ENCODE data around the gene AKR7A3.

DNA sequence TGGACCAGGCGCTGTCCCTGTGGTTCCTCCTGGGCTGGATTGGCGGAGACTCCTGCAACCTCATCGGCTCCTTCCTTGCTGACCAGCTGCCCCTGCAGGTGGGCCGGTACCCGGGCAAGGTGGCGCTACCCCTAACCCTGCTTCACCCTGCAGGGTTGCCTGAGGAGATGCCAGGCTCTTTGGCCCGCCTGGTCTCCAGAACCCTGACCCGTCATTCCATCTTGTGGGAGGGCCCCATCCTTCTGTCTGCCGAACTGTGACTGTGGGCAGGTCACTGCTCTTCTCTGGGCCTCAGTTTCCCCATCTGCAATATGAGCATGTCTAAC, 36.1 kb upstream of the AKR7A3 start:
- TF ChIP-seq TCF7 (IDR thresholded peaks at IDR 0.05; ENCODE audit: borderline replicate concordance), result no peak
- TF ChIP-seq FOS (IDR thresholded peaks at IDR 0.05; ENCODE audit: borderline replicate concordance, extremely low read depth, insufficient read length), result no peak
- no peak for TF ChIP-seq JUND (IDR thresholded peaks at IDR 0.05; ENCODE audit: low read depth, low read length)
- no peak for TF ChIP-seq POLR2AphosphoS5 (IDR thresholded peaks at IDR 0.05; ENCODE audit: low read length)
- TF ChIP-seq YY1 (IDR thresholded peaks at IDR 0.05; ENCODE audit: low read depth, low read length), result no peak
- TF ChIP-seq, protein P1, sequence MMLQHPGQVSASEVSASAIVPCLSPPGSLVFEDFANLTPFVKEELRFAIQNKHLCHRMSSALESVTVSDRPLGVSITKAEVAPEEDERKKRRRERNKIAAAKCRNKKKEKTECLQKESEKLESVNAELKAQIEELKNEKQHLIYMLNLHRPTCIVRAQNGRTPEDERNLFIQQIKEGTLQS (IDR thresholded peaks at IDR 0.05; ENCODE audit: borderline replicate concordance, extremely low read depth, low read depth, low read length), result no peak
- TF ChIP-seq, protein P2, sequence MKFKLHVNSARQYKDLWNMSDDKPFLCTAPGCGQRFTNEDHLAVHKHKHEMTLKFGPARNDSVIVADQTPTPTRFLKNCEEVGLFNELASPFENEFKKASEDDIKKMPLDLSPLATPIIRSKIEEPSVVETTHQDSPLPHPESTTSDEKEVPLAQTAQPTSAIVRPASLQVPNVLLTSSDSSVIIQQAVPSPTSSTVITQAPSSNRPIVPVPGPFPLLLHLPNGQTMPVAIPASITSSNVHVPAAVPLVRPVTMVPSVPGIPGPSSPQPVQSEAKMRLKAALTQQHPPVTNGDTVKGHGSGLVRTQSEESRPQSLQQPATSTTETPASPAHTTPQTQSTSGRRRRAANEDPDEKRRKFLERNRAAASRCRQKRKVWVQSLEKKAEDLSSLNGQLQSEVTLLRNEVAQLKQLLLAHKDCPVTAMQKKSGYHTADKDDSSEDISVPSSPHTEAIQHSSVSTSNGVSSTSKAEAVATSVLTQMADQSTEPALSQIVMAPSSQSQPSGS (IDR thresholded peaks at IDR 0.05; ENCODE audit: low read length), result no peak

Data from GM12878 (cell line).